SK-N-SH (cell line): Measurements from ENCODE around the gene HOXC6. TPM values are rescaled to one million over a fixed set of nuclear protein-coding genes. Genes with fewer than 3 reads are reported as not detected.

Experiments
- CTCF ChIA-PET: fragments of 300-600, 350-600 bp; formaldehyde crosslinking; extraction: SDS; loops from one replicate; lab custom pipeline; 2021; lab: Yijun Ruan, JAX
- POLR2A ChIA-PET: fragments of 350-600 bp; sonication (Branson Sonifier 250); formaldehyde crosslinking; extraction: SDS; loops from one replicate; lab custom pipeline; 2020; ENCODE audit warnings: antibody characterized with exemption, inconsistent platforms; lab: Yijun Ruan, JAX
- DNase-seq: peaks from one replicate; pipeline ENCODE4 v3.0.0; 2012
- H2AFZ ChIP-seq: fragments of 200-600 bp; sonication (generic); 2 replicates; pipeline ENCODE4 v1.8.1; 2016; ENCODE audit warnings: antibody characterized with exemption, mild to moderate bottlenecking, low read depth
- H3F3A ChIP-seq: fragments of 200-600 bp; sonication (generic); replicated peaks from 2 replicates; pipeline ENCODE3; 2016; ENCODE audit warnings: antibody characterized with exemption, mild to moderate bottlenecking; ENCODE audit not compliant: insufficient read depth
- H3K27ac ChIP-seq, 2 experiments: fragments of 200-500 bp in 1 of 2; fragments of 200-600 bp in 1 of 2; sonication (Bioruptor generic) in 1 of 2; sonication (generic), shearing (Covaris generic) in 1 of 2; 2 replicates each; pipeline versions ENCODE4 v1.5.1 to v1.6.1; 2014 to 2016; ENCODE audit warnings: low read depth in 2 of 2, inconsistent platforms in 1 of 2, low read length in 1 of 2, mild to moderate bottlenecking in 1 of 2, mixed read lengths in 1 of 2
- H3K27me3 ChIP-seq: fragments of 200-600 bp; sonication (generic), shearing (Covaris generic); 2 replicates; pipeline ENCODE4 v1.6.1; 2016; ENCODE audit warnings: mixed run types; ENCODE audit not compliant: insufficient read depth
- H3K36me3 ChIP-seq, 2 experiments: fragments of 200-500 bp in 1 of 2; fragments of 200-600 bp in 1 of 2; sonication (Bioruptor generic) in 1 of 2; sonication (generic) in 1 of 2; replicated peaks in 1 of 2; 2 replicates each; pipeline versions ENCODE3 to v1.5.1; 2014 to 2016; ENCODE audit warnings: low read length in 1 of 2, mild to moderate bottlenecking in 1 of 2; ENCODE audit not compliant: insufficient read depth in 2 of 2, control insufficient read depth in 1 of 2
- H3K4me1 ChIP-seq, 2 experiments: fragments of 200-500 bp in 1 of 2; fragments of 200-600 bp in 1 of 2; sonication (Bioruptor generic) in 1 of 2; sonication (generic), shearing (Covaris generic) in 1 of 2; 2 replicates each; pipeline versions ENCODE4 v1.5.1 to v1.6.1; 2014 to 2016; ENCODE audit warnings: low read depth in 1 of 2, low read length in 1 of 2, mixed run types in 1 of 2; ENCODE audit not compliant: insufficient read depth in 2 of 2, control insufficient read depth in 1 of 2
- H3K4me2 ChIP-seq: fragments of 200-600 bp; sonication (generic), shearing (Covaris generic); 2 replicates; pipeline ENCODE4 v1.6.1; 2017; ENCODE audit warnings: mixed run types
- H3K4me3 ChIP-seq, 2 experiments: fragments of 200-500 bp in 1 of 2; fragments of 200-600 bp in 1 of 2; sonication (Bioruptor generic) in 1 of 2; sonication (generic), shearing (Covaris generic) in 1 of 2; 2 replicates each; pipeline versions ENCODE4 v1.5.1 to v1.8.1; 2014 to 2016; ENCODE audit warnings: low read depth in 2 of 2, inconsistent platforms in 1 of 2, low read length in 1 of 2, mild to moderate bottlenecking in 1 of 2, mixed read lengths in 1 of 2, moderate library complexity in 1 of 2
- H3K79me2 ChIP-seq: fragments of 200-600 bp; sonication (generic); 2 replicates; pipeline ENCODE4 v1.8.1; 2017; ENCODE audit warnings: mild to moderate bottlenecking; ENCODE audit not compliant: insufficient read depth
- H3K9ac ChIP-seq: fragments of 200-600 bp; sonication (generic); 2 replicates; pipeline ENCODE4 v1.6.1; 2017; ENCODE audit warnings: mixed run types
- H3K9me2 ChIP-seq: fragments of 200-600 bp; sonication (generic); 2 replicates; pipeline ENCODE4 v1.6.1; 2017; ENCODE audit warnings: mixed run types
- H3K9me3 ChIP-seq: fragments of 200-600 bp; sonication (generic); 2 replicates; pipeline ENCODE4 v1.6.1; 2017; ENCODE audit warnings: mixed run types, mild to moderate bottlenecking, moderate library complexity
- H4K20me1 ChIP-seq: fragments of 200-600 bp; sonication (generic); 2 replicates; pipeline ENCODE4 v1.6.1; 2017; ENCODE audit warnings: mild to moderate bottlenecking, mixed run types; ENCODE audit not compliant: insufficient read depth
- CHD2 ChIP-seq: fragments of 150-350 bp; IDR thresholded peaks from 2 replicates; pipeline ENCODE4 v1.6.1; 2018; ENCODE audit warnings: low read length; ENCODE audit not compliant: partially characterized antibody
- CTCF ChIP-seq: fragments of 200-600 bp; sonication (generic); IDR thresholded peaks from 2 replicates; pipeline ENCODE4 v1.6.1; 2017; ENCODE audit warnings: antibody characterized with exemption, mild to moderate bottlenecking, moderate library complexity
- EZH2phosphoT487 ChIP-seq: fragments of 200-600 bp; sonication (generic); IDR thresholded peaks from 2 replicates; pipeline ENCODE4 v1.6.1; 2017; ENCODE audit warnings: low read depth, mixed run types, mild to moderate bottlenecking, antibody characterized with exemption, moderate library complexity, borderline replicate concordance
- FOSL2 ChIP-seq: IDR thresholded peaks from 2 replicates; pipeline ENCODE4 v1.4.0; 2012; ENCODE audit warnings: low read depth, mild to moderate bottlenecking, moderate library complexity, borderline replicate concordance
- GABPA ChIP-seq: IDR thresholded peaks from 2 replicates; pipeline ENCODE4 v1.4.0; 2012; ENCODE audit warnings: low read depth, mild to moderate bottlenecking
- GATA2 ChIP-seq: sonication (generic); formaldehyde crosslinking; IDR thresholded peaks from 2 replicates; pipeline ENCODE4 v1.5.0; 2020; ENCODE audit warnings: mild to moderate bottlenecking, missing genetic modification reagents
- IRF3 ChIP-seq: fragments of 150-350 bp; IDR thresholded peaks from 2 replicates; pipeline ENCODE4 v1.6.1; 2016; ENCODE audit warnings: mild to moderate bottlenecking, low read depth, low read length
- JUND ChIP-seq: IDR thresholded peaks from 2 replicates; pipeline ENCODE4 v1.4.0; 2012
- MAX ChIP-seq: IDR thresholded peaks from 2 replicates; pipeline ENCODE4 v1.4.0; 2012; ENCODE audit warnings: low read depth
- MEF2A ChIP-seq: IDR thresholded peaks from 2 replicates; pipeline ENCODE4 v1.4.0; 2012; ENCODE audit warnings: low read depth, borderline replicate concordance
- NFIC ChIP-seq: IDR thresholded peaks from 2 replicates; pipeline ENCODE4 v1.4.0; 2012; ENCODE audit warnings: borderline replicate concordance
- POLR2AphosphoS5 ChIP-seq: IDR thresholded peaks from 2 replicates; pipeline ENCODE4 v1.6.1; 2012; ENCODE audit warnings: low read depth, low read length
- RAD21 ChIP-seq: IDR thresholded peaks from 2 replicates; pipeline ENCODE4 v1.6.1; 2012; ENCODE audit warnings: mild to moderate bottlenecking, low read length
- RCOR1 ChIP-seq: fragments of 150-350 bp; IDR thresholded peaks from 2 replicates; pipeline ENCODE4 v1.6.1; 2017; ENCODE audit warnings: antibody characterized with exemption, low read length
- REST ChIP-seq: IDR thresholded peaks from 2 replicates; pipeline ENCODE4 v1.6.1; 2012; ENCODE audit warnings: mild to moderate bottlenecking, low read depth, low read length, moderate library complexity
- RFX5 ChIP-seq: IDR thresholded peaks from 2 replicates; pipeline ENCODE4 v1.6.1; 2012; ENCODE audit warnings: mild to moderate bottlenecking, improper control_type of control experiment, low read length
- RXRA ChIP-seq: IDR thresholded peaks from 2 replicates; pipeline ENCODE4 v1.4.0; 2012; ENCODE audit warnings: low read depth, mild to moderate bottlenecking, borderline replicate concordance
- TAF1 ChIP-seq: IDR thresholded peaks from 2 replicates; pipeline ENCODE4 v1.6.1; 2012; ENCODE audit warnings: low read depth, mild to moderate bottlenecking, low read length, moderate library complexity, borderline replicate concordance
- TEAD4 ChIP-seq: IDR thresholded peaks from 2 replicates; pipeline ENCODE4 v1.4.0; 2012; ENCODE audit warnings: mild to moderate bottlenecking, borderline replicate concordance; ENCODE audit not compliant: insufficient read depth
- WGBS: methylation state at CpG from one replicate; pipeline ENCODE4 v1.1.6; 2017; ENCODE audit warnings: low lambda C conversion rate; 5-methylcytosine and 5-hydroxymethylcytosine counted together
- polyA plus RNA-seq, 3 experiments: library from polyadenylated mRNA; depleted of rRNA; stranded (reverse); fragments of >200 nt; gene quantifications; 2 replicates each; pipeline ENCODE4 v1.2.3, GENCODE V29; 2012

Gene HOXC6
- polyA plus RNA-seq, 1 of the 3 experiments (the other 2 are of a cell fraction) = 9.1 TPM

- DNase-seq = no peak
- H3F3A ChIP-seq = no peaks in the 10 kb centered on the region
- POLR2A ChIA-PET = interaction anchor here (1.1 kb wide), 1 partner anchor 9 kb away, joined by 4 read pairs; the partner anchor contains the start of gene HOXC4
- H3K4me2 ChIP-seq = no peak overlapping the region
- H3K4me3 ChIP-seq = no peak overlapping the region
- H3K27ac ChIP-seq = no peak overlapping the region
- H3K4me1 ChIP-seq = no peaks in the 10 kb centered on the region; a peak in 1 of 4 replicates
- no peaks in the 10 kb centered on the region for H3K9me3 ChIP-seq
- no peaks in the 10 kb centered on the region for H3K9me2 ChIP-seq
- no peaks in the 10 kb centered on the region for H3K27me3 ChIP-seq
- no peak overlapping the region for H3K9ac ChIP-seq
- CTCF ChIA-PET = interaction anchor here (1.1 to 2.0 kb wide), 5 partner anchors 12 to 175 kb away, joined by 3 to 15 read pairs (median 3); partner anchors contain the start of gene HOXC5
- no peaks in the 10 kb centered on the region for H3K79me2 ChIP-seq
- no peaks in the 10 kb centered on the region for H4K20me1 ChIP-seq
- no peak overlapping the region for H2AFZ ChIP-seq
- no peak for TF ChIP-seq RFX5
- no peaks in the 10 kb centered on the region for H3K36me3 ChIP-seq
Observed at GRCh38 chr12:54045401-54045800, 17.2 kb downstream of the HOXC6 start.

GRCh38 chr12:54045868-54046521 lies 17.8 kb downstream of the HOXC6 start:
- Histone ChIP-seq H3K4me3 (no peak overlapping the region), H3F3A (no peaks in the 10 kb centered on the region), H3K9me3 (no peaks in the 10 kb centered on the region), H3K36me3 (no peaks in the 10 kb centered on the region), H3K27me3 (no peaks in the 10 kb centered on the region), H3K9ac (no peak overlapping the region), H3K27ac (no peak overlapping the region), H4K20me1 (no peaks in the 10 kb centered on the region), H3K9me2 (no peaks in the 10 kb centered on the region), H3K4me1 (no peaks in the 10 kb centered on the region; a peak in 1 of 4 replicates), H3K4me2 (no peak overlapping the region), H3K79me2 (no peaks in the 10 kb centered on the region)
- ChIA-PET POLR2A (interaction anchor here (1.1 kb wide), 1 partner anchor 8 kb away, joined by 4 read pairs; the partner anchor contains the start of gene HOXC4), CTCF (interaction anchor here (1.2 to 2.0 kb wide), 3 partner anchors 13 to 174 kb away, joined by 3 to 15 read pairs (median 3); partner anchors contain the start of gene HOXC5)
- DNase-seq = no peak
- 84% methylated on average over 16 of the region's 16 CpGs for WGBS
- TF ChIP-seq RAD21 (no peak), JUND (no peak), IRF3 (no peak), RCOR1 (no peak), CHD2 (no peak), CTCF (no peak), TAF1 (no peak), POLR2AphosphoS5 (no peak), TEAD4 (no peak), MEF2A (no peak), MAX (no peak), RFX5 (no peak), GABPA (no peak), RXRA (no peak), FOSL2 (no peak), EZH2phosphoT487 (no peak), NFIC (no peak), REST (no peak), GATA2 (CRISPR knock-in tag) (no peak)
- TF ChIP-seq, all 33 proteins: peak for 0
- no peak overlapping the region for H2AFZ ChIP-seq
